HepG2 (cell line): Measurements from ENCODE around the gene ARHGEF40. TPM values are rescaled to one million over a fixed set of nuclear protein-coding genes. Genes with fewer than 3 reads are reported as not detected.

Experiments used
- CENPX ChIP-seq: sonication (generic); formaldehyde crosslinking; IDR thresholded peaks from 2 replicates; pipeline ENCODE4 v1.9.0; 2021; ENCODE audit warnings: mild to moderate bottlenecking, missing genetic modification reagents, moderate library complexity
- KAT8 ChIP-seq: IDR thresholded peaks from 2 replicates; pipeline ENCODE4 v1.6.1; 2016; ENCODE audit warnings: missing genetic modification reagents, missing compliant biosample characterization
- NCOA5 ChIP-seq: sonication (generic); formaldehyde crosslinking; IDR thresholded peaks from 2 replicates; pipeline ENCODE4 v1.4.0; 2020; ENCODE audit warnings: missing genetic modification reagents
- POLR2G ChIP-seq: fragments of 200-400 bp; formaldehyde crosslinking; IDR thresholded peaks from 2 replicates; pipeline ENCODE4 v1.6.1; 2018; ENCODE audit warnings: mild to moderate bottlenecking, low read depth, low read length, moderate library complexity
- PRPF4 ChIP-seq: fragments of 200-400 bp; formaldehyde crosslinking; IDR thresholded peaks from 2 replicates; pipeline ENCODE4 v1.6.1; 2016; ENCODE audit warnings: low read length, low read depth; ENCODE audit not compliant: poor library complexity, severe bottlenecking
- ZNF20 ChIP-seq: sonication (generic); formaldehyde crosslinking; IDR thresholded peaks from 2 replicates; pipeline ENCODE4 v1.4.0; 2020; ENCODE audit warnings: mild to moderate bottlenecking, moderate library complexity, missing genetic modification reagents
- ZSCAN21 ChIP-seq: sonication (generic); formaldehyde crosslinking; IDR thresholded peaks from 2 replicates; pipeline ENCODE4 v1.8.0; 2022; ENCODE audit warnings: mild to moderate bottlenecking, missing genetic modification reagents, moderate library complexity, borderline replicate concordance
- polyA plus RNA-seq, 8 experiments: library from polyadenylated mRNA; depleted of rRNA in 3 of 8; stranded (reverse) in 7 of 8; unstranded in 1 of 8; fragments of >200 nt; fragmentation: Illumina TruSeq in 4 of 8; extraction: Trizol in 4 of 8; gene quantifications; 2 replicates each; pipeline versions ENCODE4 v1.2.1 to v1.2.3, GENCODE V29; 2011 to 2016; ENCODE audit warnings: low read depth in 4 of 8, missing spikeins in 1 of 8, mixed read lengths in 1 of 8; ENCODE audit not compliant: insufficient read depth in 1 of 8
- total RNA-seq, 5 experiments: library from RNA; depleted of rRNA; stranded (reverse); fragments of >200 nt; fragmentation: Illumina TruSeq; extraction: Trizol; gene quantifications; 2 replicates each; pipeline ENCODE4 v1.2.3, GENCODE V29; 2016; ENCODE audit warnings: low read depth in 1 of 5
- TF ChIP-seq, protein P1 (sequence below), 2 experiments: sonication (generic) in 1 of 2; formaldehyde crosslinking in 1 of 2; IDR thresholded peaks; 2 replicates each; pipeline versions ENCODE4 v1.6.1 to v1.9.0; 2014 to 2022; ENCODE audit warnings: antibody characterized with exemption in 1 of 2, borderline replicate concordance in 1 of 2, inconsistent platforms in 1 of 2, low read depth in 1 of 2, missing genetic modification reagents in 1 of 2
- TF ChIP-seq, protein P2 (sequence below): IDR thresholded peaks from 2 replicates; pipeline ENCODE4 v1.6.1; 2016
- TF ChIP-seq, protein P3 (sequence below): sonication (generic); formaldehyde crosslinking; IDR thresholded peaks from 2 replicates; pipeline ENCODE4 v1.9.0; 2022; ENCODE audit warnings: low read depth, missing genetic modification reagents
- TF ChIP-seq, protein P4 (sequence below): sonication (generic); formaldehyde crosslinking; IDR thresholded peaks from 2 replicates; pipeline ENCODE4 v1.5.1; 2020; ENCODE audit warnings: mild to moderate bottlenecking, missing genetic modification reagents
- TF ChIP-seq, protein P5 (sequence below): sonication (generic); formaldehyde crosslinking; IDR thresholded peaks from 2 replicates; pipeline ENCODE4 v1.4.0; 2020; ENCODE audit warnings: missing genetic modification reagents

ARHGEF40 gene
- total and polyA plus RNA-seq, 2 of the 13 experiments (the other 11 are each of a cell fraction or from before 2014, with no cell fraction given): 28.1 to 78.1 TPM

DNA sequence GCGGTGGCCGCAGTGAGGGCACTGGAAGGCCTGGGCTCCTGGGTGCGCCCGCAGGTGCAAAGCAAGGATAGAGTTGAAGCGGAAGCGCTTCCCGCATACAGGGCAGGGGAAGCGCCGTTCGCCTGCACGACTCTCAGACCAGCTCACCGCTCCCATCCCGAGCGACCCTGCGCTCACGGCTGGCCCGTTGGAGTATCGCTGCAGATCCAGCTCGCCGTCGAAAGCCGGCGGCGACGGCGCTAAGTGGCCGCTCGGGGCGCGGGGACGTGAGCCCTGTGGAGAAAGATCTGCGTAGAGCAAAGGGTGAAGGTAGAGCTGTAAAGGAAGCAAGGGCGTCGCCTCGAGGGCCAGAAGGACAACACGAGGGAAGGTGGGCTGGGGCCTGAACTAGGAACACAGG, 22.9 kb downstream of the ARHGEF40 start (continued):
- TF ChIP-seq, protein P1, sequence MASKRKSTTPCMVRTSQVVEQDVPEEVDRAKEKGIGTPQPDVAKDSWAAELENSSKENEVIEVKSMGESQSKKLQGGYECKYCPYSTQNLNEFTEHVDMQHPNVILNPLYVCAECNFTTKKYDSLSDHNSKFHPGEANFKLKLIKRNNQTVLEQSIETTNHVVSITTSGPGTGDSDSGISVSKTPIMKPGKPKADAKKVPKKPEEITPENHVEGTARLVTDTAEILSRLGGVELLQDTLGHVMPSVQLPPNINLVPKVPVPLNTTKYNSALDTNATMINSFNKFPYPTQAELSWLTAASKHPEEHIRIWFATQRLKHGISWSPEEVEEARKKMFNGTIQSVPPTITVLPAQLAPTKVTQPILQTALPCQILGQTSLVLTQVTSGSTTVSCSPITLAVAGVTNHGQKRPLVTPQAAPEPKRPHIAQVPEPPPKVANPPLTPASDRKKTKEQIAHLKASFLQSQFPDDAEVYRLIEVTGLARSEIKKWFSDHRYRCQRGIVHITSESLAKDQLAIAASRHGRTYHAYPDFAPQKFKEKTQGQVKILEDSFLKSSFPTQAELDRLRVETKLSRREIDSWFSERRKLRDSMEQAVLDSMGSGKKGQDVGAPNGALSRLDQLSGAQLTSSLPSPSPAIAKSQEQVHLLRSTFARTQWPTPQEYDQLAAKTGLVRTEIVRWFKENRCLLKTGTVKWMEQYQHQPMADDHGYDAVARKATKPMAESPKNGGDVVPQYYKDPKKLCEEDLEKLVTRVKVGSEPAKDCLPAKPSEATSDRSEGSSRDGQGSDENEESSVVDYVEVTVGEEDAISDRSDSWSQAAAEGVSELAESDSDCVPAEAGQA (IDR thresholded peaks at IDR 0.05; ENCODE audit: low read depth): no peak
- TF ChIP-seq, protein P1 (CRISPR knock-in tag; IDR thresholded peaks at IDR 0.05; ENCODE audit: borderline replicate concordance): no peak
- TF ChIP-seq PRPF4: peak; percentile 42
- TF ChIP-seq, protein P2, sequence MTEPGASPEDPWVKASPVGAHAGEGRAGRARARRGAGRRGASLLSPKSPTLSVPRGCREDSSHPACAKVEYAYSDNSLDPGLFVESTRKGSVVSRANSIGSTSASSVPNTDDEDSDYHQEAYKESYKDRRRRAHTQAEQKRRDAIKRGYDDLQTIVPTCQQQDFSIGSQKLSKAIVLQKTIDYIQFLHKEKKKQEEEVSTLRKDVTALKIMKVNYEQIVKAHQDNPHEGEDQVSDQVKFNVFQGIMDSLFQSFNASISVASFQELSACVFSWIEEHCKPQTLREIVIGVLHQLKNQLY (CRISPR knock-in tag): no peak
- no peak for TF ChIP-seq POLR2G
- 0 out of 2 replicates have a peak, but pooled peaks have one; percentile 21 for TF ChIP-seq NCOA5 (CRISPR knock-in tag)
- no peak for TF ChIP-seq CENPX (CRISPR knock-in tag)
- TF ChIP-seq KAT8 (CRISPR knock-in tag): no peak
- TF ChIP-seq, protein P3, sequence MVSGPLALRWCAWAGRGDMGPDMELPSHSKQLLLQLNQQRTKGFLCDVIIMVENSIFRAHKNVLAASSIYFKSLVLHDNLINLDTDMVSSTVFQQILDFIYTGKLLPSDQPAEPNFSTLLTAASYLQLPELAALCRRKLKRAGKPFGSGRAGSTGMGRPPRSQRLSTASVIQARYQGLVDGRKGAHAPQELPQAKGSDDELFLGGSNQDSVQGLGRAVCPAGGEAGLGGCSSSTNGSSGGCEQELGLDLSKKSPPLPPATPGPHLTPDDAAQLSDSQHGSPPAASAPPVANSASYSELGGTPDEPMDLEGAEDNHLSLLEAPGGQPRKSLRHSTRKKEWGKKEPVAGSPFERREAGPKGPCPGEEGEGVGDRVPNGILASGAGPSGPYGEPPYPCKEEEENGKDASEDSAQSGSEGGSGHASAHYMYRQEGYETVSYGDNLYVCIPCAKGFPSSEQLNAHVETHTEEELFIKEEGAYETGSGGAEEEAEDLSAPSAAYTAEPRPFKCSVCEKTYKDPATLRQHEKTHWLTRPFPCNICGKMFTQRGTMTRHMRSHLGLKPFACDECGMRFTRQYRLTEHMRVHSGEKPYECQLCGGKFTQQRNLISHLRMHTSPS: 0 out of 2 replicates have a peak, but pooled peaks have one; percentile 12
- TF ChIP-seq, protein P4, sequence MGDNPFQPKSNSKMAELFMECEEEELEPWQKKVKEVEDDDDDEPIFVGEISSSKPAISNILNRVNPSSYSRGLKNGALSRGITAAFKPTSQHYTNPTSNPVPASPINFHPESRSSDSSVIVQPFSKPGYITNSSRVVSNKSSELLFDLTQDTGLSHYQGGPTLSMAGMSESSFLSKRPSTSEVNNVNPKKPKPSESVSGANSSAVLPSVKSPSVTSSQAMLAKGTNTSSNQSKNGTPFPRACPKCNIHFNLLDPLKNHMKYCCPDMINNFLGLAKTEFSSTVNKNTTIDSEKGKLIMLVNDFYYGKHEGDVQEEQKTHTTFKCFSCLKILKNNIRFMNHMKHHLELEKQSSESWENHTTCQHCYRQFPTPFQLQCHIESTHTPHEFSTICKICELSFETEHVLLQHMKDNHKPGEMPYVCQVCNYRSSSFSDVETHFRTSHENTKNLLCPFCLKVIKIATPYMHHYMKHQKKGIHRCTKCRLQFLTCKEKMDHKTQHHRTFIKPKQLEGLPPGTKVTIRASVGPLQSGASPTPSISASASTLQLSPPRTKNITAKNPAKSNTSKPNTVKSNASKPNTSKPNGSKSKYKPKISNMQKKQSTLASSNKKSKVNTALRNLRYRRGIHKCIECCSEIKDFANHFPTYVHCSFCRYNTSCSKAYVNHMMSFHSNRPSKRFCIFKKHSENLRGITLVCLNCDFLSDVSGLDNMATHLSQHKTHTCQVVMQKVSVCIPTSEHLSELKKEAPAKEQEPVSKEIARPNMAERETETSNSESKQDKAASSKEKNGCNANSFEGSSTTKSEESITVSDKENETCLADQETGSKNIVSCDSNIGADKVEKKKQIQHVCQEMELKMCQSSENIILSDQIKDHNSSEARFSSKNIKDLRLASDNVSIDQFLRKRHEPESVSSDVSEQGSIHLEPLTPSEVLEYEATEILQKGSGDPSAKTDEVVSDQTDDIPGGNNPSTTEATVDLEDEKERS (CRISPR knock-in tag): 0 out of 2 replicates have a peak, but pooled peaks have one; percentile 2
- TF ChIP-seq, protein P5, sequence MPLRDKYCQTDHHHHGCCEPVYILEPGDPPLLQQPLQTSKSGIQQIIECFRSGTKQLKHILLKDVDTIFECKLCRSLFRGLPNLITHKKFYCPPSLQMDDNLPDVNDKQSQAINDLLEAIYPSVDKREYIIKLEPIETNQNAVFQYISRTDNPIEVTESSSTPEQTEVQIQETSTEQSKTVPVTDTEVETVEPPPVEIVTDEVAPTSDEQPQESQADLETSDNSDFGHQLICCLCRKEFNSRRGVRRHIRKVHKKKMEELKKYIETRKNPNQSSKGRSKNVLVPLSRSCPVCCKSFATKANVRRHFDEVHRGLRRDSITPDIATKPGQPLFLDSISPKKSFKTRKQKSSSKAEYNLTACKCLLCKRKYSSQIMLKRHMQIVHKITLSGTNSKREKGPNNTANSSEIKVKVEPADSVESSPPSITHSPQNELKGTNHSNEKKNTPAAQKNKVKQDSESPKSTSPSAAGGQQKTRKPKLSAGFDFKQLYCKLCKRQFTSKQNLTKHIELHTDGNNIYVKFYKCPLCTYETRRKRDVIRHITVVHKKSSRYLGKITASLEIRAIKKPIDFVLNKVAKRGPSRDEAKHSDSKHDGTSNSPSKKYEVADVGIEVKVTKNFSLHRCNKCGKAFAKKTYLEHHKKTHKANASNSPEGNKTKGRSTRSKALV (CRISPR knock-in tag): no peak
- TF ChIP-seq ZSCAN21 (CRISPR knock-in tag): no peak
- TF ChIP-seq ZNF20: no peak
- TF ChIP-seq, all 625 proteins: peak for 6
